GM12874 (cell line): ENCODE results near the gene IQGAP1.

Experiments
- TF ChIP-seq, protein P1 (sequence below): IDR thresholded peaks from 2 replicates; pipeline ENCODE4 v1.5.1; 2011; ENCODE audit warnings: low read depth, mild to moderate bottlenecking, control low read depth, low read length, moderate library complexity; ENCODE audit not compliant: insufficient read depth

Gene IQGAP1

DNA sequence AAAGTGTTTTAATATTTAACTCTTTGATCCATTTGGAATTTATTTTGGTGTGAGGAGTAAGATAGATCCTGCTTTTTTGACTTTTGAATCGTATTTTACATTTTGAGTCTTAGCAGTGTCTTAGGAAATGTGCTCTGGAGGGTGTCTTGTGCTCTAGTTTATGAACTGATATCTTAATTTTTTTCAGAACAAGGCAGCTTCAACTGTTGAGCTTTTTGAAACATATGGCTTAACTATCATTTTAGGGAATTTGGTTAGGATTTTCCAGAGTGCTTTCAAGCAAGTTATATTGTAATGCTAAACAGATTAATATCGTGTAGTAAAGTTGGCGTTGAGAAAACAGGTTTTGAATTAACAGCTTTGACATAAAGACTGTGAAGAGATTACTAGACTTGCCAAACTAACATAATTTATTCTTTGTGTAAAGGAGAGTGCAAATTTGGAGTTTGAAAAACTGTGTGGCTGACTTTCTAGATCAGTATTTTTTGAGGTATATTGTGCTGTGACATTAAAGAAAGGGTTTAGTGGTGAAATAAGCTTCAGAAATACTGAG, 17.1 kb downstream of the IQGAP1 start:
- TF ChIP-seq, protein P1, sequence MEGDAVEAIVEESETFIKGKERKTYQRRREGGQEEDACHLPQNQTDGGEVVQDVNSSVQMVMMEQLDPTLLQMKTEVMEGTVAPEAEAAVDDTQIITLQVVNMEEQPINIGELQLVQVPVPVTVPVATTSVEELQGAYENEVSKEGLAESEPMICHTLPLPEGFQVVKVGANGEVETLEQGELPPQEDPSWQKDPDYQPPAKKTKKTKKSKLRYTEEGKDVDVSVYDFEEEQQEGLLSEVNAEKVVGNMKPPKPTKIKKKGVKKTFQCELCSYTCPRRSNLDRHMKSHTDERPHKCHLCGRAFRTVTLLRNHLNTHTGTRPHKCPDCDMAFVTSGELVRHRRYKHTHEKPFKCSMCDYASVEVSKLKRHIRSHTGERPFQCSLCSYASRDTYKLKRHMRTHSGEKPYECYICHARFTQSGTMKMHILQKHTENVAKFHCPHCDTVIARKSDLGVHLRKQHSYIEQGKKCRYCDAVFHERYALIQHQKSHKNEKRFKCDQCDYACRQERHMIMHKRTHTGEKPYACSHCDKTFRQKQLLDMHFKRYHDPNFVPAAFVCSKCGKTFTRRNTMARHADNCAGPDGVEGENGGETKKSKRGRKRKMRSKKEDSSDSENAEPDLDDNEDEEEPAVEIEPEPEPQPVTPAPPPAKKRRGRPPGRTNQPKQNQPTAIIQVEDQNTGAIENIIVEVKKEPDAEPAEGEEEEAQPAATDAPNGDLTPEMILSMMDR = no peak

DNA sequence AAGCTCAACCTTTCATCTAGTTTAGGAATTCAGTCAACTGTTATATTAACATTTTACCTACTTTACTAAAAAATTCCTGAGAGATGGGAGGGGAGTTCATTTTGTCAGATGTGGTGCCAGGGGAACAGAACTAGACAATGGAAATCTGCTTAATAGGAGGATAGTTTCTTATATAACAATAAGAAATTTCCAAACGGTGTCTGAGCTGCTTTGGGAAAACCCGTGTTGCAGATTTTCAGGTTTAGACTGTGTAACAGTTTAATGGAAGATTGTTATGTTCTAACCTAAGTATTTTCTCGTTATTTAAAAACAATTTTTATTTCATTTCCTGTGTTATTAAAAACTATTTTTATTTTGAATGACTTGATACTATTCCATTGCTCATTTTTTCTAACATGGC, 19.3 kb downstream of the IQGAP1 start:
- TF ChIP-seq, protein P1 = no peak

DNA sequence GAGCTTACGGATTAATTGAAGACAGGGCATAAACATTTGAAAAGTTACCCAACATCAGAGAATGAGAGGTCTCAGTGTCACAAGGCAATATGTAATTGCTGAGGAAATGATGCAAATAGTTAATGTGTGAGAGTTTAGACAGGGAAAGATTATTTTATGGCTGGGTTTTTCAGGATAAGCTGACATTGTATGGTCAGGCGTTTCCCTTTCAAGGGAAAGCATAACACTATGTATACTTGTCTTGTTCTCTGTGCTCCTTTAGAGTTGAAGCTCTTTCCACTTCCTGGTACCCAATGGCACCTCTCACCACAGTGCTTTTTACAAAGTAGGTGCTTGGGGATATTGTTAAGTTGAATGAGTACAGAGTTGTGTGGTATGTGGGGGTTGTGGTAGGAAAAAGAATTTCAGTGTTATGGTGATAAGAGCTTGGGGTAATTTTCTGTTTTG, 19.9 kb downstream of the IQGAP1 start:
- TF ChIP-seq, protein P1 = no peak

DNA sequence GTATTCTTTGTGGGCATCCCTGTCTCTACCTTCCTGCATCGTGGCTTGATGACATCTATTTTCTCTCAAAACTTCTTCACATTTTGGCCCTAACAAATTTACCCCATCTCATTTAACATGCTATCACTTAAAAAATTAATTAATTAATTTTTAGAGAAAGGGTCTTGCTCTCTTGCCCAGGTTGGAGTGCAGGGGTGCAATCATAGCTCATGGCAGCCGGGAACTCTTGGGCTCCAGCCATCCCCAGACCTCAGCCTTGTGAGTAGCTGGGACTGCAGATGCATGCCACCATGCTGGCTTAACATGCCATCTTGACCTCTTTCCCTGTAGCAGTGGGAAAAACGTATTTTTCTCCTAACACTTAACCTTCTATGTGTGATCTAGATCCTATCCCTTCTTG, 20.6 kb downstream of the IQGAP1 start:
- TF ChIP-seq, protein P1 = no peak

DNA sequence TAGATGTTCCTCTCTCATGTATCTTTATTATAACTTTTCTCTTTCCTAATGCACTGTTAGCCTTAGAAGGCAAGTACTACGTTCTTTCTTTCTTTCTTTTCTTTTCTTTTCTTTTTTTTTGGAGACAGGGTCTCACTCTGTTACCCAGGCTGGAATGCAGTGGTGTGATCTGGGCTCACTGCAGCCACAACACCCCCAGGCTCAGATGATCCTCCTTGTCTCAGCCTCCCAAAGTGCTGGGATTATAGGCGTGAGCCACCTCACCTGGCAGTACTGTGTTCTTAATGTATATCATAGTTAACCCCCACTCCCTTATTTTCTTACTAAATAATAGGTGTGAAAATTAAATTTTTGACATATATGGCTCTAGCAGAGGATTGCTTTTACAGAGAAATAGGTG, 23.1 kb downstream of the IQGAP1 start:
- TF ChIP-seq, protein P1 = no peak

DNA sequence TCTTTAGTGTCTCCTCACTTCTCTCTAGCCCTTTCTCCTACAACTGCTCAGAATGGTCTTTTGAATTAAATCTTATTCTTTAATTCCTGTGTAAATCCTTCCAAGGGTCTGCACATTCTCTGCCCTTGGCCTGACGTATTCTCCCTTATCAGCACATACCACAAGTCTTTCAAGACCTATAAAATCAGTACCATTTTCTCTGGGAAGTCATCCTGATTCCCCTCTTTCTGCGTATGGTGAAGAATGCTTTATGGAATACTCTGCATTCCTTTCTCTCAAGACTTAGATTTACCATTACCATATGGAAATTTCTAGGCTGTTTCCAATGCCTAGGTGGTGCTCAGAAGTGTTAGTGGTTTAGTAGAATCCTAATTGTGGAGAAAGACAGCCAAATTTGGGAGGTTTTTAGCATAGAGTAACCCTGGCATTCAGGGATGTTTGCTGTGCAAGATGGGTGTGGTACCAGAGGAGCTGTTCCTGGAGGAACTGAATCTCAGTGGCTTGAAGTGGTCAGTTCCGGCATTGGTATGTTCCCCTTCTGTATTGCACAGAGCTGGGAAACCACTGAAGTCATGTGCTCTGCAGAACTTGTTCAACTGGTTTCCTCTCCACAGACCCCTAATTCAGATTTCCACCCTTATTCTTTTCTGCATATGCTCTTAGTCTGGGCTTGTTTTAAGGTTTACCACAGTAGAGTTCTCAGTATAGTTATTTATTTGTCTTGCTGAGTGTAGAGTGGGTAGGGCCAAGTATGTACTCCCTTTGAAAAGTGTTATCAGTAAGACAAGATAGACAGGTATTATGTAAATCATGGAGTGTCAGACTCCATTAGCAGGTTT, 24.5 kb downstream of the IQGAP1 start:
- TF ChIP-seq, protein P1 = no peak

DNA sequence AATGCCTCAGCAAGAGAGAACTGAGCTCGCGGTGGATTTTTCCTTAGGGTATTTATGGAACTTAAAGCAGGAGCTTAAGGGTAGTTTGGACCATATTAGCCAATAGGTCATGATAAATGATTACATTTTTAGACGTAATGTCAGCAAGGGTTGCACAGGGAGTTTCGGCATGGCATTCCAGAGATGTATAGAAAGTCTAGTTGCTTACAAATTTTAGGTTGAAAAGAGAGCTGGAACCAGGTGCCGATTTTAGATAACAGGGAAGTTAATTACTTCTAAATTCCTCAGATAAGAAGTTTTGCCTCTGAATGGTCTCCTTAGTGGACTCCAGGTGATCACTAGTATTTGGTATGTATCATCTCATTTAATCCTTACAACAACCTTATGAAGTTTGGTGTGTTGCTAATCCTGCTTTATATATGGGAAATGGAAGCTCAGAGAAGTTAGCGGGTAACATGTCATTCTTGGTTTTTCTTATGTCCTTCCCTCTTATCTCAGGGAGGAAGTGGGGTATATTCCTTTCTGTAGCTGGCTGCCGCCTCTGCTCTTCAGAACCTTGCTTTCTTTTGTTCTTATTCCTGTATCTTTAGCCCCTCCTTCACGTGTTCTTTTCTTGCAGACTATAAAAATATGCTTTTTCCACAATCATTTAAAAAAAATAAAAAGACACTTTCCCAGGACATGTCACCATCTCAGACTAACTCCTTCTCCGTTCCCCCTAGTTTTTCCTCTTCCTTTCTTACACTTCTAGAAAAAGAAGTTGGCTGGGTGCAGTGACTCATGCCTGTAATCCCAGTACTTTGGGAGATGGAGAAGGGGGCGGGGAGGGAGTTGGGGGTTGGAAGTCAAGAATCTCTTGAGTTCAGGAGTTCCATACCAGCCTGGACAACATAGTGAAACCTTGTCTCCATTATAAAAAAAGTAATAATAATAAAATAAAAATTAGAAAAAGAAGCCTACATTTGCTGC, 25.7 kb downstream of the IQGAP1 start:
- TF ChIP-seq, protein P1 = no peak
